ENCODE data around the gene ITGB5.

ITGB5 gene

DNA sequence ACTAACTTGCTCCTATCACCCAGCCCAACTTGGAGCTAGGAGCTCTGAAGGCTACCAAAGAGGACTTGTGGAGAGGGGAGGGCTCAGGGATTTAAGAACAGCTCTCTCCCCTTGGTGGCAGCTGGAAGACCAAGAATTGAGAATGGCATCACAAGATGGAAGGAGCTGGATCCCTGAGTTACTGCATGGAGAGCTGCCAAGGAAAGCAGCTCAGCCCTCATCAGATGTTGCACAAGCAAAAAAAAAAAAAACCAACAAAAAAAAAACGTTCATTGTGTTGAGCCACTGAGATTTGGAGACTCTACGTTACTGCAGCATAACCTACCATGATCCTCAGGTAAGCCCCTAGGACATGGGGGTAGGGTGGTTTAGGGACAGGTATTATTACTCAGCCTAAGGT lies 41.0 kb downstream of the ITGB5 start:
- H3K4me3 ChIP-seq (ENCODE audit: low read depth, low read length) = no peak overlapping the region
- no peak for DNase-seq (ENCODE audit: low read depth)
- TF ChIP-seq, protein P1, sequence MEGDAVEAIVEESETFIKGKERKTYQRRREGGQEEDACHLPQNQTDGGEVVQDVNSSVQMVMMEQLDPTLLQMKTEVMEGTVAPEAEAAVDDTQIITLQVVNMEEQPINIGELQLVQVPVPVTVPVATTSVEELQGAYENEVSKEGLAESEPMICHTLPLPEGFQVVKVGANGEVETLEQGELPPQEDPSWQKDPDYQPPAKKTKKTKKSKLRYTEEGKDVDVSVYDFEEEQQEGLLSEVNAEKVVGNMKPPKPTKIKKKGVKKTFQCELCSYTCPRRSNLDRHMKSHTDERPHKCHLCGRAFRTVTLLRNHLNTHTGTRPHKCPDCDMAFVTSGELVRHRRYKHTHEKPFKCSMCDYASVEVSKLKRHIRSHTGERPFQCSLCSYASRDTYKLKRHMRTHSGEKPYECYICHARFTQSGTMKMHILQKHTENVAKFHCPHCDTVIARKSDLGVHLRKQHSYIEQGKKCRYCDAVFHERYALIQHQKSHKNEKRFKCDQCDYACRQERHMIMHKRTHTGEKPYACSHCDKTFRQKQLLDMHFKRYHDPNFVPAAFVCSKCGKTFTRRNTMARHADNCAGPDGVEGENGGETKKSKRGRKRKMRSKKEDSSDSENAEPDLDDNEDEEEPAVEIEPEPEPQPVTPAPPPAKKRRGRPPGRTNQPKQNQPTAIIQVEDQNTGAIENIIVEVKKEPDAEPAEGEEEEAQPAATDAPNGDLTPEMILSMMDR (IDR thresholded peaks at IDR 0.05; ENCODE audit: low read depth, low read length) = no peak
- TF ChIP-seq MYC (IDR thresholded peaks at IDR 0.05; ENCODE audit: low read depth, low read length) (no peak), POLR2A (IDR thresholded peaks at IDR 0.05; ENCODE audit: extremely low read depth, insufficient read length) (no peak)
- TF ChIP-seq, protein P2, sequence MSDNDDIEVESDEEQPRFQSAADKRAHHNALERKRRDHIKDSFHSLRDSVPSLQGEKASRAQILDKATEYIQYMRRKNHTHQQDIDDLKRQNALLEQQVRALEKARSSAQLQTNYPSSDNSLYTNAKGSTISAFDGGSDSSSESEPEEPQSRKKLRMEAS (IDR thresholded peaks at IDR 0.05; ENCODE audit: low read depth, low read length) = no peak

DNA sequence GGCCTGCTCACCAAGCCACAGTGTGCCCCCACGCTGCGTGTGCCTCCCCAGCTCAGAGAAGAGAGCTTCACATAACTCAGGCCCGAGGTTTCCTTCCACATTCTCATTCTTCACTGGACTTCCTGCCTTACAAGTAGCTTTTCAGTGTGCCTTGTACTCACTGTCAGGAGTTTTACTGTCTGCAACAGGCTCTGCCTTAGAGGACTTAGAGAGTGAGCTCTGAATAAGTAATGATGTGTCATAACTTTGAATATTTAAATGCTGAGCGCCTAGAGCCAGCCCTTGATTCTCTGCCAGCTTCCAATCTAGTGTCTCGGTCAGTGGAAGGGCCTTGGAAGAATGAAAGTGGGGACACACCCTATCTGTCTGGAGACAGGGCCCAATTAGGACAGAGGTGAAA lies 41.8 kb downstream of the ITGB5 start:
- H3K4me3 ChIP-seq (ENCODE audit: low read depth, low read length) = no peak overlapping the region
- no peak for DNase-seq (ENCODE audit: low read depth)
- TF ChIP-seq POLR2A (IDR thresholded peaks at IDR 0.05; ENCODE audit: extremely low read depth, insufficient read length) (no peak), MYC (IDR thresholded peaks at IDR 0.05; ENCODE audit: low read depth, low read length) (no peak)
- TF ChIP-seq, protein P1 (IDR thresholded peaks at IDR 0.05; ENCODE audit: low read depth, low read length) = no peak
- TF ChIP-seq, protein P2 (IDR thresholded peaks at IDR 0.05; ENCODE audit: low read depth, low read length) = no peak

DNA sequence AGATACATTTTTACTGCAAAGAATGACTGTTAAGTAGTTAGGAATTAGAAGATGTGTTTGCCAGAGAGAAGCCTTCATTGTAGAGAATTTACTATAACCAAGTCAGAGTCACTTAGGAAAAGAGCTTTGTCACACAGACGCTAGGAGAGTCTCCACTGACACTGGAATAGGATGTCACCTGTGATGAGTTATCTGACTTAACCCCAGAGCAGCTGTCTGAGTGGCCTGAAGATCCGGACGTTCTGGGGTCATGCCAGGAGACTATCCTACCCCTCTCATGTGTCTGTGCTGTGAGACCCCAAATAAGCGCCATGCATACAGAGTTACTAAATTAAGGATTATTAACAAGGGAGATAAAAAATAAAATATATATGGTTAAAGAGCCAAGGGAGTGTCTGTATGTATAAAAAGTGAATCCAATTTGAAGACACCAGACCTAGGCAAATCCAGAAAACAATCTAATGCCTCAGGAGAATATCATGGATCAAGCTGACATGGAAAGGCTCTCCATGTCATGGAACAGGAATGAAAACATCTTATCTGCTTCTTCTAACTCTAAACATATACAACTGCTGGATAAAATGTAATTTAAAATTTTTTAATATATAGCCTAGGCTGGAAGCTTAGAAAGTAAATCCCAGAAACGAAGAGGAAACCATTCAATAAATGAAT lies 43.5 kb downstream of the ITGB5 start:
- TF ChIP-seq, protein P2 (IDR thresholded peaks at IDR 0.05; ENCODE audit: low read depth, low read length) = no peak
- no peak for TF ChIP-seq MYC (IDR thresholded peaks at IDR 0.05; ENCODE audit: low read depth, low read length)
- TF ChIP-seq, protein P1 (IDR thresholded peaks at IDR 0.05; ENCODE audit: low read depth, low read length) = no peak
- no peak for TF ChIP-seq POLR2A (IDR thresholded peaks at IDR 0.05; ENCODE audit: extremely low read depth, insufficient read length)
- no peak for DNase-seq (ENCODE audit: low read depth)
- H3K4me3 ChIP-seq (ENCODE audit: low read depth, low read length) = no peak overlapping the region

DNA sequence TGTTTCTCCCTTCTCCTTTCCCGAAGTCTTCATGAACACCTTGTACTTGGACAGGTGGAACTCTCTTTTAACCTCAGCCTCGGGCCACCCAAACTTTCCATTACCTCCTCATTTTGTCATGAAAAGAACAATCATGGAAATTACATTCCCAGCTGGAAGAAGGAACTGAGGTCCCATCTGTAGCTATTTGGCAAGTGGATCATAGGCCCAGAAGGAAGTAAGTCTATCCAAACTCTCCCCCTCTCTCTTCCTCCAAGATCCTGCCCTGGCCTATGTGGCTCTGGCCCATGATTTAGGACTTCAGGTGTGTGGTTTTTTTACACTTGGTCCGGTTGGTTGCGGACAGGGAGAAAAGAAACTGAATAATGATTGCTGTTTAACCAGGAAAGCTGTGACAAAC lies 44.1 kb downstream of the ITGB5 start:
- TF ChIP-seq, protein P1 (IDR thresholded peaks at IDR 0.05; ENCODE audit: low read depth, low read length) = no peak
- TF ChIP-seq POLR2A (IDR thresholded peaks at IDR 0.05; ENCODE audit: extremely low read depth, insufficient read length) (no peak), MYC (IDR thresholded peaks at IDR 0.05; ENCODE audit: low read depth, low read length) (no peak)
- TF ChIP-seq, protein P2 (IDR thresholded peaks at IDR 0.05; ENCODE audit: low read depth, low read length) = no peak
- DNase-seq (ENCODE audit: low read depth) = no peak
- no peak overlapping the region for H3K4me3 ChIP-seq (ENCODE audit: low read depth, low read length)

DNA sequence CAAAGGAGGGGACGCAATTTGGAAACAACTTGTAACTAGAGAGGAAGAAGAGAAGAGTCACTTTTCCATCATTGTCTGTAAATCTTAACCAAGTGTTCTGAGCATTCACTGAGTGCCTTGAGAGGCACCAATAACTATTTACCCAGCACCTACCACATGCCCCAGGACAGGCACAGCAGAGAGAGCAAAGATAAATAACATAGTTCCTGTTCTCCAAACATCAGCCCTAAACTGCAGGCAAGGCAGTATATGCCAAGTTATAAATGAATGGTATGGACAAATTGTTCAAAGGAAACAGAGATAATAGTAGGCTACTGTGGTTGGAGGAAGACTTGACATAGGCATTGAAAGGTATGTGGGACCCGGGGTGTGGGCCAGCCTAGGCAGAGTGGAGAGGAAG lies 45.6 kb downstream of the ITGB5 start:
- no peak overlapping the region for H3K4me3 ChIP-seq (ENCODE audit: low read depth, low read length)
- no peak for DNase-seq (ENCODE audit: low read depth)
- TF ChIP-seq, protein P2 (IDR thresholded peaks at IDR 0.05; ENCODE audit: low read depth, low read length) = no peak
- TF ChIP-seq POLR2A (IDR thresholded peaks at IDR 0.05; ENCODE audit: extremely low read depth, insufficient read length) (no peak), MYC (IDR thresholded peaks at IDR 0.05; ENCODE audit: low read depth, low read length) (no peak)
- TF ChIP-seq, protein P1 (IDR thresholded peaks at IDR 0.05; ENCODE audit: low read depth, low read length) = no peak
